ENCODE results near the gene PROX2. TPM values are rescaled to one million over a fixed set of nuclear protein-coding genes. Genes with fewer than 3 reads are reported as not detected.
A peak's percentile ranks its signal among the peaks of the same experiment; 100 is the strongest.

PROX2 gene
- total RNA-seq, 2 experiments from 2014 or later = 0.19 to 0.33 TPM

DNA sequence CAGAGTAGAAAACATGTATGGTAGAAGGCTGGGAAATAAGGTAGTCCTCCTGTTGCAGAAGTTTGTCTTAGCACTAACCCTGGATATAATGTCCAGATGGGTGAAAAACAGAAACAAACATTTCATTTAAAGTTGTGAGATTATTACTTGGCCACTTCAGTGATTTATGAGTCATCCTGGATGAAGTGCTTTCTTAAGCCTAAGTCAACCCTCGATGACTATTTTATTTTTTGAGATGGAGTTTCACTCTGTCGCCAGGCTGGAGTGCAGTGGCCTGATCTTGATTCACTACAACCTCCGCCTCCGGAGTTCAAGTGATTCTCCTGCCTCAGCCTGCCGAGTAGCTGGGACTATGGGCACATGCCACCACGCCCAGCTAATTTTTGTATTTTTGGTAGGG is 15.9 kb upstream of the PROX2 start:
- POLR2A ChIA-PET = no interaction called here
- Mint-ChIP-seq H3K36me3 (peaks cover 48% of the 10 kb centered on the region), H3K9me3 (no peaks in the 10 kb centered on the region), H3K4me3 (no peak overlapping the region), H3K27ac (peak overlapping the region; percentile 13), H3K4me1 (ENCODE audit: low read depth) (peaks cover 8% of the 10 kb centered on the region), H3K27me3 (no peaks in the 10 kb centered on the region)
- no peak for DNase-seq
- intact Hi-C loops (cut with micrococcal nuclease) = no loop called here
- CTCF ChIA-PET = interaction anchor here (0.6 to 9.1 kb wide), 3 partner anchors 15 to 31 kb away, joined by 3 to 80 read pairs (median 34); no protein-coding TSS in a partner anchor

DNA sequence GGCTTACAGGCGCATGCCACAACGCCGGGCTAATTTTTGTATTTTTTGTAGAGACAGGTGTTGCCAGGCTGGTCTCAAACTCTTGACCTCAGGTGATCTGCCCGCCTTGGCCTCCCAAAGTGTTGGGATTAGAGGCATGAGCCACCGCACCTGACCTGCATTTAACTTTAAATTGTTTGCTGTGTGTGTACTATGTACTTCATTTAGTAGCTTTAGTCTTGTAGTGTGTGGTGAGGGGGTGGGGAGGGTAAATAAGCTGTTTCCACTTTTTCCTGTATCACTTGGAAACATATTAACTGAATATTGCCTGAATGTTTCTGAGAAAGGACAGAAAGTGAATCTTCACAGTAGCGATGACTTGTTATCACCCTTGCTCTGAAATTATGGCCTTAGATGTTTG is 14.3 kb upstream of the PROX2 start:
- ChIA-PET CTCF (interaction anchor here (1.0 to 9.1 kb wide), 3 partner anchors 14 to 29 kb away, joined by 3 to 80 read pairs (median 4); partner anchors contain the start of gene PROX2), POLR2A (interaction anchor here (1.0 kb wide), 1 partner anchor 22 kb away, joined by 4 read pairs; no protein-coding TSS in a partner anchor)
- no peak overlapping the region for H3K27ac Mint-ChIP-seq
- no peak for DNase-seq
- peaks cover 48% of the 10 kb centered on the region for H3K36me3 Mint-ChIP-seq
- intact Hi-C loops (cut with micrococcal nuclease) = no loop called here
- H3K27me3 Mint-ChIP-seq = no peaks in the 10 kb centered on the region
- no peak overlapping the region for H3K4me3 Mint-ChIP-seq
- no peaks in the 10 kb centered on the region for H3K9me3 Mint-ChIP-seq
- peaks cover 21% of the 10 kb centered on the region for H3K4me1 Mint-ChIP-seq (ENCODE audit: low read depth)

DNA sequence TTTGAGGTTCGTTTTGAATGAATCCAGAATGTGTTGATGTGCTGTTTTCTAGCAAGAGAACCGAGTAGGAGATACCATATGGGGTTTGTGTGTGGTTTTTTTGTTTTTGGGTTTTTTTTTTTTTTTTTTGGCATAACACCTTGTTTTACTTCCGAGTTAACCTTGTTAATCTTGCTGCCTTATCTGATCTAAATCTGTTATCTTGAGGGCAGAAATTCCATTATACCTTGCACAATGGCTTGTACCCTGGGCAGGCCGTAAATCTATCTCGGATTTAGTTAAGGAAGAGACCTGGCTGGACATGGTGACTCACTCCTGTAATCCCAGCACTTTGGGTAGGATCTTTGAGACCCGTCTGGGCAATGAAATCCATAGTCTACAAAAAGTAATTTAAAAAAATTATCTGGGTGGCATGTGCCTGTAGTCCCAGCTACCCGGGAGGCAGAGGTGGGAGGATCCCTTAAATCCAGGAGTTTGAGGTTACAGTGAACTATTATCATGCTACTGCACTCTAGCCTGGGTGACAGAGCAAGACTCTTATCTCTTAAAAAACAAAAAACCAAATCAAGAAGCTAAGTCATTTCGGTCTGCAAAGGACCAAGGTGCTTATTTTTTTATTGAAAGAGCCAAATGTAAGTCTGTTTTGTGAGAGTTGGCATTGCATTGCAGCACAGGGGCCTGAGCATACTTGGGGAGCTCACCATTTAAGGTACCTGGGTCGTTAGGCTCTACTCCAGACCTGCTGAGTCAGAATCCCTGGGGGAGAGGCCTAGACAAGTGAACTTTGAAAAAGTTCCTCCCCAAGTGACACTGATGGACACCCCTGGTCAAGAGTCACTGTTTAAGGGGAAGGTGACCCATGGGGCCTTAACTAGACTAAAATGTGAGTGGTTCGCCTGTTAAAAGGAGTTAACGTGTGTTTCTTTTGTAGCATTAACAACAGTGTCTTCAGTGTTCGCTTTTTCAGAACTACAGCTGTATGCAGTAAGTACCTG is 12.5 kb upstream of the PROX2 start:
- CTCF ChIA-PET = interaction anchor here (1.5 to 1.6 kb wide), 2 partner anchors 17 to 28 kb away, joined by 6 to 9 read pairs; no protein-coding TSS in a partner anchor
- intact Hi-C loops (cut with micrococcal nuclease) = loop anchor here (10.0 kb wide), 1 partner anchor 116 kb away; the partner anchor contains the start of gene EIF2B2
- Mint-ChIP-seq H3K27me3 (no peaks in the 10 kb centered on the region), H3K27ac (peak overlapping the region; percentile 60), H3K4me3 (no peak overlapping the region), H3K9me3 (no peaks in the 10 kb centered on the region), H3K4me1 (ENCODE audit: low read depth) (peaks cover 37% of the 10 kb centered on the region), H3K36me3 (peaks cover 47% of the 10 kb centered on the region)
- POLR2A ChIA-PET = no interaction called here
- no peak for DNase-seq

DNA sequence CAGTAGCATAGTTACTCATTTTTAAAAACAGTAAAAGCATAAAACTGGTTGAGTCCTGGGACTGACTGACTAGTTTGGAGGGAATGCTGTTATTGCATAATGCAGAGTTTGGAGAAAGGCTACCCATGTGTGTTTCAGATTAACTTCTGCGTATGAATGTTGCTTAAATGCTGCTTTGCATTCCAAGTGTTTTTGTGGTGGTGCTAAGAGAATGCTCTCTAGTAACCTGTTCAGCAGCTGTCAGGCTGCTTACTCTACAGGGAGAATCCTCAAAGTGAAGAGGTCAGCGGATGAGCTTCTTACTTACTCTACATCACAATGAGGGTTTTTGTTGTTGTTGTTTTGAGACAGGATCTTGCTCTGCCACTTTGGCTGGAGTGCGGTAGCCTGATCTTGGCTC is 10.1 kb upstream of the PROX2 start:
- Mint-ChIP-seq H3K36me3 (peaks cover 43% of the 10 kb centered on the region), H3K4me1 (ENCODE audit: low read depth) (peaks cover 52% of the 10 kb centered on the region), H3K27ac (no peak overlapping the region), H3K4me3 (no peak overlapping the region), H3K9me3 (no peaks in the 10 kb centered on the region), H3K27me3 (no peaks in the 10 kb centered on the region)
- intact Hi-C loops (cut with micrococcal nuclease) = loop anchor here (10.0 kb wide), 1 partner anchor 119 kb away; the partner anchor contains the start of gene EIF2B2
- DNase-seq = no peak
- CTCF ChIA-PET = interaction anchor here (13.1 to 13.7 kb wide), 2 partner anchors 20 to 26 kb away, joined by 99 to 165 read pairs; no protein-coding TSS in a partner anchor
- POLR2A ChIA-PET = no interaction called here

DNA sequence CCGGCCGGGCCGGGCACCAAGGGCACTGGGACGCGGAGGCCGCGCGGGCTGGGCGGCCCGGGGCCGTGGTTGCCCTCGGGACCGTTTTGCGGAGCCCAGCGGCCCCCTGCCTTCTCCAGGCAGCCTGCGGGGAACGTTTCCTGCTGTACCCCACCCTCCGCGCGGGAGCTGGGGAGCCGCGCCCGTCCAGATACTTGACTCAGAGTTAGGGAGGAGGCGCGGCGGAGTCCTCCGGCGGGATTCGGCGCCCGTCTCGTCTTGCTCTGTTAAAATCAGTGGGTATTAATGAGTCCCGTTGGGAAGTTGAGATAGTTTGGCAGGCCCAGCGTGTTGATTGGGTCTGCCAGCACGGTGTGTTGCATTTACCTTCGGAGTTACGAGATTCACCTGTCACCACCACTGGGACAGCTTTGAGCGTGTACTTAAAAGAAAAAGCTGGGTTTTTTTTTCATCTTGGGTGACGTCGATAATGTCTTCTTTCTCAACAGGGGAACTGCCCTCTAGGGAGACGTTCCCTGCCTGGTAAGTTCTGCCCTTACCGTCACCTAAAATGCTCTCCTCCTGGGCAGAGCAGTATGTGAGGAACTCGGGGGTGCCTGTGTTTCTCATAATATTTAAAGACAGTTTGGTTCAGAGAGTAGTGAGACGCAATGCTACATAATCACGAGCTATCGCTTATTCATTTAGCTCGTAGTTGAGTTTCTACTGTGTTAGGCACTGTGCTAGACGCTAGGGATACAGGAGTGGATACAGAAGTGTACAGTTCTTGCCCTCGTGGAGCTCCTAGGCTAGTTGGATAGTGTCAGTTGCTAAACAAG is 6.4 kb upstream of the PROX2 start:
- peak overlapping the region; percentile 97 for H3K27ac Mint-ChIP-seq
- peak overlapping the region; percentile 99 for H3K4me3 Mint-ChIP-seq
- peaks cover 28% of the 10 kb centered on the region for H3K36me3 Mint-ChIP-seq
- intact Hi-C loops (cut with micrococcal nuclease) = loop anchor here (1.0 to 10.0 kb wide), 3 partner anchors 22 to 122 kb away; partner anchors contain the start of gene EIF2B2
- POLR2A ChIA-PET = interaction anchor here (0.7 to 2.2 kb wide), 6 partner anchors 9 to 182 kb away, joined by 4 to 9 read pairs (median 5); partner anchors contain the start of genes ACYP1 and YLPM1
- H3K9me3 Mint-ChIP-seq = no peaks in the 10 kb centered on the region
- CTCF ChIA-PET = interaction anchor here (0.6 to 13.7 kb wide), 9 partner anchors 9 to 206 kb away, joined by 3 to 165 read pairs (median 6); partner anchors contain the start of gene YLPM1
- H3K27me3 Mint-ChIP-seq = no peaks in the 10 kb centered on the region
- H3K4me1 Mint-ChIP-seq (ENCODE audit: low read depth) = peaks cover 65% of the 10 kb centered on the region
- DNase-seq = peak; percentile 67

DNA sequence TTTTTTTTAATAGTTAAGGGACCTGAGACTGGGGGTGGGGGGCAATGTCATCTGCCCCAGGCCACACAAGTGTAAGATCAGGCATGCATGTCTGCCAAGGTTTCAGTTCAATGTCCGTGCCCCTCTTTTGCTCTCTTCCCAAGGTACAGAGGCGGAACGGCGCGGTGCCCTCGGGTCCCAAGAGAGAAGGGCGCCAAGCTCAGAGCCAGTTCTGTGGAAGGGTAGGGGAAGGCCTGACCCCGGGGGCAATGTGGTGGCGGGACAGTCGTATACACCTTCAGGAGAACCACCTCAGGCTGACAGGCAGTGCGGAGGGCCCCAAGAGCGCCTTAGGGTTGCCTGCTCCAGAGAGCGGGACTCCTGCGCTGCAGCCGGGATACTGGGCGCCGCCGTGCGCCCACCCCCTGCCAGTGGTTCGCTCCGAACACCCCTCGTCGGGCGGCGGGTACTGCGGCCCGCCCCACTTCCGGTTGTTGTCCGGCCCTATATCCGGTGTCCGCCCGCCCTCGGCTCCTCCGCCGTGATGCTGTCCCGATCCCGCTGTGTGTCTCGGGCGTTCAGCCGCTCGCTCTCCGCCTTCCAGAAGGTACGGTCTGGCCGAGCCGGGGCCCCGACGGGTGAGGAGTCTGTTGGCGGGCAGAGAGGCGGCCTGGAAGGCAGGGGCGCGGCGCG is 5.6 kb upstream of the PROX2 start, which contains the start of gene DLST:
DLST (plus strand) TSS at position 486 of the 672 bp plus-strand sequence; CDS start at position 524, 38 bp downstream.
- POLR2A ChIA-PET = interaction anchor here (0.6 to 2.2 kb wide), 7 partner anchors 8 to 52 kb away, joined by 3 to 9 read pairs (median 6); no protein-coding TSS in a partner anchor
- peak; percentile 91 for DNase-seq
- H3K9me3 Mint-ChIP-seq = no peaks in the 10 kb centered on the region
- peak within 1 kb of the TSS; percentile 99 for H3K4me3 Mint-ChIP-seq
- peaks cover 28% of the 10 kb centered on the region for H3K36me3 Mint-ChIP-seq
- peaks cover 66% of the 10 kb centered on the region for H3K4me1 Mint-ChIP-seq (ENCODE audit: low read depth)
- intact Hi-C loops (cut with micrococcal nuclease) = loop anchor here (1.0 to 10.0 kb wide), 3 partner anchors 21 to 123 kb away; partner anchors contain the start of gene EIF2B2
- no peaks in the 10 kb centered on the region for H3K27me3 Mint-ChIP-seq
- peak within 1 kb of the TSS; percentile 97 for H3K27ac Mint-ChIP-seq
- CTCF ChIA-PET = interaction anchor here (1.3 to 13.7 kb wide), 5 partner anchors 10 to 206 kb away, joined by 3 to 165 read pairs (median 6); no protein-coding TSS in a partner anchor

DNA sequence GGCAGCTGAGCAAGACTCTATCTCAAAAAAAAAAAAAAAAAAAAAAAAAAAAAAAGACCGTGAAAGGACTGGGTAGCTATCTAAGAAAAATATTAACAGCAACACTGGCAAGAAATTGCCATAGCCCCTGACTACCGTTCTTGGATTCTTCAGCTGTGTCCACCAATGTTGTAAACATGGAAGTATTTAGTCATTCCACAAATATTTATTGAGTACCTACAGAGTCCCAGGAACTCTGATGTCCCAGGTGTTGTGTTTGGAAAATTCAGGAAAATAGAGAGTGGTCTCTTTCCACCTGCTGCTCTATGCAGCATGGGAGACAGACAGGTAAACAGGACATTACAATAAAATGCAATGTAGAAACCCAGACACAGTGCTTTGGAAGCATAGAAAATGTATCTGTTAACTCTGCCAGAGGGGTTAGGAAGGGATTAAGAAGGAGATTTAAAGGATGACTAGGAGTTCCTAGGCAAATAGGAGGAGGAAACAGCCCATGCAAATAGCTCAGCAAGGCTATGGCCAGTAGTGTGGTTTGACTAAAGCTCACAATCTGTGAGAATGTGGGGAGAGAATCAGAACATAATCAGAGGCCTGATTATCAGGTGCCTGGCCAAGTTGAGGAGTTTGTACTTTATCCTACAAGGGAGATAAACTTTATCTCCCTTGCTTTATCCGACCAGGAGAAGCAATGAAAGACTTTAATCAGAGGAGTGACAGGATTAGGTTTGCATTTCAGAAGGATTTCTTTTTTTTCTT is 3.7 kb upstream of the PROX2 start:
- Mint-ChIP-seq H3K36me3 (peaks cover 17% of the 10 kb centered on the region), H3K27me3 (no peaks in the 10 kb centered on the region), H3K9me3 (no peaks in the 10 kb centered on the region), H3K27ac (peak overlapping the region; percentile 62), H3K4me3 (no peak overlapping the region), H3K4me1 (ENCODE audit: low read depth) (peaks cover 63% of the 10 kb centered on the region)
- no peak for DNase-seq
- intact Hi-C loops (cut with micrococcal nuclease) = loop anchor here (10.0 kb wide), 1 partner anchor 125 kb away; the partner anchor contains the start of gene EIF2B2
- ChIA-PET CTCF (interaction anchor here (0.7 to 13.7 kb wide), 3 partner anchors 20 to 66 kb away, joined by 3 to 165 read pairs (median 99); no protein-coding TSS in a partner anchor), POLR2A (interaction anchor here (1.6 kb wide), 1 partner anchor 8 kb away, joined by 6 read pairs; no protein-coding TSS in a partner anchor)

DNA sequence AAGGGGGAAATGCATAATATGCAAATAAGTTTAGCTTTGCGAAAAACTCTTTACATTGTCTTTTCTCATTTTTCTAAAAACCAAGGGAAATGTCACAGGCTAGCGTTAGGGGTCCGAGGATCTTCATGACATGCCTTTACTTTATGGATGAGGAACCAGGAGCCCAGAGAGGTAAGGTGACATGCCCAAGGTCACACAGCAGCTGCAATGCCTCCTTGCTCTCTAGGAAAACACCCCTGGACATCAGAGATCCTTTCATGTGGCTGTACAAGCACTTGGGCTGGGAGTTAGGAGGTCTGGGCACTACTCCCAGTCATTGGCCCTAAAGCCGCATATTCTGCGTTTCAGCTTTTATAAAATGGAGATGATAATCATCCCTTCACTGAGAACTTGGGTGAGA is 741 bp downstream of the PROX2 start:
- ChIA-PET POLR2A (no interaction called here), CTCF (interaction anchor here (1.0 to 13.7 kb wide), 4 partner anchors 15 to 70 kb away, joined by 3 to 165 read pairs (median 51); no protein-coding TSS in a partner anchor)
- DNase-seq = no peak
- intact Hi-C loops (cut with micrococcal nuclease) = no loop called here
- Mint-ChIP-seq H3K4me1 (ENCODE audit: low read depth) (peaks cover 31% of the 10 kb centered on the region), H3K36me3 (no peaks in the 10 kb centered on the region), H3K9me3 (no peaks in the 10 kb centered on the region), H3K4me3 (no peak overlapping the region), H3K27me3 (no peaks in the 10 kb centered on the region), H3K27ac (no peak overlapping the region)

DNA sequence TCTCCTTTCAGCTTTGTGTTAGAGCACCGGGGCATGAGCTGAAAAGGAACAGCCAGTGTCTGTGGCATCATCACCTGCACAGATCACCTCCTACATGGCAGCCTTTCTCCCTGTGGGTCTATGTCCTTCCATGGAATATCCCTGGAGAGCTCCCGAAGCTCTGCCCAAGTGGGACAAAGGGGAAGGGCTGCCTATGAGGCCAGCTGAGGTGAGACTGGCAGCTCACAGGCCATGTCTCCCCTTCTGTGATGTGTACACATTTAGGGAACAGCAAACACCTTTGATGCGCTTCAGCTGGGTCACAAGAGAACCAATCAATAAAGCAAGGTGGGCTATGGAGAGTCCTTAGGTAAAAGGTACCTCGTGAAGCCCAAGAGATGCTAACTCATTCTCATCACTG is 4.1 kb downstream of the PROX2 start:
- Mint-ChIP-seq H3K27me3 (no peaks in the 10 kb centered on the region), H3K4me3 (no peak overlapping the region), H3K4me1 (ENCODE audit: low read depth) (peaks cover 31% of the 10 kb centered on the region), H3K36me3 (no peaks in the 10 kb centered on the region), H3K27ac (no peak overlapping the region), H3K9me3 (no peaks in the 10 kb centered on the region)
- intact Hi-C loops (cut with micrococcal nuclease) = no loop called here
- CTCF ChIA-PET = interaction anchor here (1.3 to 3.5 kb wide), 6 partner anchors 9 to 216 kb away, joined by 3 to 22 read pairs (median 4); partner anchors contain the start of gene DLST
- no peak for DNase-seq
- POLR2A ChIA-PET = interaction anchor here (1.8 kb wide), 1 partner anchor 9 kb away, joined by 6 read pairs; no protein-coding TSS in a partner anchor

DNA sequence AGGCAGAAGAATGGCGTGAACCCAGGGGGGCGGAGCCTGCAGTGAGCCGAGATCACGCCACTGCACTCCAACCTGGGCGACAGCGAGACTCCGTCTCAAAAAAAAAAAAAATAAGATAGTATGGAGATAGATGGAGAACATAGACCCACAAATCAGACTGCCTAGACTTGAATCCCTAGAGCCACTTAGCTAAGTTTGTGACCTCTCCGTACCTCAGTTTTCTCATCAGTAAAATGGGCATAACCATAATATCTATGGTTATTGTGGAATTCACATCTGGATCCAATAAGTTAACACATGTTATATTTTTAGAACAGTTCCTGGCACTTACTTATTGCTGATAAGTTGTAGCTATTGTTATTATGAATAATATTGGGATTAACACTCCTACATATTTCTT is 7.2 kb downstream of the PROX2 start:
- no peak for DNase-seq
- Mint-ChIP-seq H3K4me3 (no peak overlapping the region), H3K27me3 (no peaks in the 10 kb centered on the region), H3K9me3 (no peaks in the 10 kb centered on the region), H3K27ac (no peak overlapping the region), H3K4me1 (ENCODE audit: low read depth) (peaks cover 23% of the 10 kb centered on the region), H3K36me3 (no peaks in the 10 kb centered on the region)
- ChIA-PET CTCF (interaction anchor here (1.0 to 3.2 kb wide), 5 partner anchors 8 to 36 kb away, joined by 3 to 22 read pairs (median 7); partner anchors contain the start of genes DLST and PROX2), POLR2A (interaction anchor here (0.9 to 1.8 kb wide), 3 partner anchors 12 to 21 kb away, joined by 3 to 9 read pairs (median 4); partner anchors contain the start of gene DLST)
- intact Hi-C loops (cut with micrococcal nuclease) = no loop called here
